ENCODE results near the gene SREBF1.
"Not testable (repeated sequence)": the region's sequence is repeated elsewhere in the genome, so short reads cannot be mapped to it uniquely, and the experiment has no call there.

The SREBF1 gene

DNA sequence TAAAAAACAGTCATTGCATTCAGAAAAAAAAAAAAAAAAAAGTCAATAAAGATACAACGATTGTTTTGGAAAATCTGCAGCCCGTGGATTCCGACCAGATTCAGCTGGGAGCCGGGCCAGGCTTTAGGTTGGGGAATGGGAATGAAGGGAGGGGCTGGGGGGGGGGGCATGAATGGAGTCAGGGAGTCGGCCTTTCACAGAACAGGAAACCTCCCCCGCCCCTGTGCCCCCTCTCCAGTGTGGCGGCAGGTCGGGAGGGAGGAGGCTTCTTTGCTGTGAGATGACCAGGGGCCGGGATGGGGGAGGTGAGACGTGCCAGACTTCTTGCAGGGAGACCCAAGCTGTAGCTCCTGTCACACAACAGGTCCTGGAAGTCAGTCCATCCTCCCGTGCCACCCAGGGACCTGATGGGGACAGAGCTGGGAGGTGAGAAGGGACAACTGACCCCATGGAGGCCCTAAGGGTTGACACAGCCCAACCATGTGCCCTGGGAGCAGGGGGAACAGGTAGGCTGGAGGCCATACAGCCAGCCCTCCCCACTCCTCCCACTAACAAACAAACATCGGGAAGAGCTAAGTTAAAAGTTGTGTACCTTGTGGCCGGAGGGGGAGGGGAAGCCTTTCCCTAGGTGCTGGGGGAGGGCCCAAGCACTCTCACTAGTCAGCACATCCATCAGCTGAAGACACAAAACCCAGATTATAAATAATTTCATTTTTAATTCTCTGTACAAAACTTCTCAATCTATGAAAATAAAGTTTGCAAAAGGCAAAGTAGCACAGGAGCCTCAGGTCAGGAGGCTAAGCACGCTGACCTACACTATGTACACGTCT is 25.2 kb downstream of the SREBF1 start:
- DNase-seq (ENCODE audit: low spot score): peak; percentile 17

DNA sequence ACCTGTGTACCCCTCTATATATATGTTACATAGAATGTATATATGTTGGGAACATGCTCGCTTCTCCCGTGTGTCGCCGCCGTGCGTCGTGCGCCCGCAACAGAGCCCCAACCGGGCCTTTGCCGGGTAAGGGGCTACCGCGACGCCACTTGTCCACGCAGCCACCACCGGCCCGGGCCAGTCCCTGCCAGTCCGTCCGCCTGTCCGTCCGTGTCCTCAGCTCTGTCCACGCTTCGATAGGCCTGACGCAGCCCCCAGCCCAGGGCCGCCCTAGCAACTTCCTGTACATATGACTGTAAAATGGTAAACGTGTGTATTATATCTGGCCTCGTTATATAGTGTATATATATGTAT is 25.9 kb downstream of the SREBF1 start:
- DNase-seq (ENCODE audit: low spot score): no peak

DNA sequence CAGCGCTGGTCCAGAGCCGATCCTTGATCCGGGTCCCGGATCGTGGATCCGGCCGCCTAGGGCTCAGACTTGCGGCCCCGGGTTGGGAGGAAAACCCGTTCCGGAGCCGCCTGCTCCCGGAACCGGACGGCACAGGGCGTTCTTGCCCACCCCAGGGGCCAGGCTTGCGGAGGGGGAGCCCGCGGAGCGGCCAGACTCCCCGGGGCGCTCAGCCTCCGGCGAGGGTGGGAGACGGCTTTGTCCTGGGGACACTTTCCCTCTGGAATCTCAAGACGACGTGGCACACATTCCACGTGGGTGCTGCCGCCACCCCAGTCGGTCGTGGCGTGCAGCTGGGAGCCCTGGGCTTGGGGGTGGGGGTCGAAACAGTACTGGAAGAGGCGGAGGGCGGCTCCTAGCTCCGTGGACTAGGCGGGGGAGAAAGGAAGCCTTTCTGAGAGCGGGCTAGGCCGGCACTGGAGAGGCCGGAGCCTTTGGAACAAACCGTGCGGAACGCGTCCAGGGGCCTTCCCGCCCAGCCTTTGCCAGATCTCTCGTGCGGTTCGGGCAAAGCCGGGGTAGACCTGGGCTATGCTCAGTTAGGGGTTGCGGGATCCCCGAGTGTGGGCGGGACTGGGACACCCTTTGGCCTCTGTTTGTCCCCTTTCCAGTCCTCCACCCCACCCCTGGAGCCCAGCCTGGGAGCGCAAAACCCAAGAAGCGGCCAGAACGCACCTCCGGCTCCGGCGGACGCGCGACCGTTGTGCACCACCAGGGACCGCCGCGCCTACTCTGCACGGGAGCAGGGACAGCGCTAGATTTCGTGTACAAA is 26.5 kb downstream of the SREBF1 start:
- peak; percentile 38 for DNase-seq (ENCODE audit: low spot score)

DNA sequence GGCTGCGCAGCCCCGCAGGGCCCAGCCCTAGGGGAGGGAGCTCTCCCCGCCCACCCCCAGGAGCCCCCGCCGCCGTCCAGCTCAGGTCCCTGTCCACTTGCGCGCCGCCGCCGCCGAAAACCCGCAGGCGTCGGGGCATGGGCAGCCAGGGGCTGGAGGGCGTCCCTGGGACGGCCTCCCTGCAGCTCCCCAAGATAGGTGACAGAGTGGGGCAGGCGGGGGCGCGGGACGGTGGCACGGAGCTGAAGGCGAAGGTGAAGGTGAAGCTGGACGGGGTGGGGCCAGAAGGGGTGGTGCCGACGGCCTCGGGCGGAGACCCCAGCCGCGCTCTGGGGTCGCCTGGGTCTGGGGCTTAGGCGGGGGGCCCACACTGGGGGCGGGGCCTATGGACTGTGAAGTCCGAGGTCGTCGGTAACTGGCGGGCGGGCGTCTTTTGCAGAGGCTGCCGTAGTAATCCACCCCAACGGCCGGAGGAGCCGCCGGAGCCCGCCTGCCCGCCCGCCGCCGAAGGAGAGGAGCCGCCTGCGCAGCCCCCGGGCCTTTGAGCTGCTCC is 27.2 kb downstream of the SREBF1 start:
- DNase-seq (ENCODE audit: low spot score): no peak

DNA sequence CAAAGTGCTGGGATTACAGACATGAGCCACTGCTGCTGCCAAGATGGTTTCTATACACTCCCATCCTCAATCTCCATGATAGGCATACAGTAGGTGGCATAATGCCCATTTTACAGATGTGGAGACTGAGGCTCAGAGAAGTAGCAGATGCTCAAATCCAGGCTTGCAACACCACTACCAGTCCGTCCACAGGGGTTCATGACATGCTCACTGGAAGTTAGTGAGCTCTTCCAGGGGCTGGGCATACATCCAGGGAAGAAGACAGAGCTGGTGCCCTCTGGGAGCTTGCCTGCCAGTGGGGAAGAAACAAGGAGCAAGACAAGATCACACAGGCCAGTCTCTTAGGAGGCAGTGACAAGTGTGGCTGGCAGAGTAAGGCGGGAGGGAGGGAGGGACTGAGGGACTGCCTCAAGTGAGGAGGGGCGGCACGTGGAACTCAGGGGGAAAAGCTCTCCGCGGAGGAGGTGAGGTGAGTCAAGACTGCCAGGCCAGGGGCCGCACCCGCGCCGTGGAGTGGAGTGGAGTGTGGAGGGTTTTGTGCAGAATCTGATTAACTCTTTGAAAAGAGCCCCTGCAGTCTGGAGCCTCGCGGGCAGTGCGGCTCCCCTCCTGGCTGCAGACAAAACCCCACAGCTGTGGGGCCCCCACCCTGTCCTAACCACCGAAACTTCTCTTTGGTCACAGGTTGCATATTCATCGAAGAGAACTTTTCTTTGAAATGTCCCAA is 27.9 kb downstream of the SREBF1 start:
- no peak for DNase-seq (ENCODE audit: low spot score)

DNA sequence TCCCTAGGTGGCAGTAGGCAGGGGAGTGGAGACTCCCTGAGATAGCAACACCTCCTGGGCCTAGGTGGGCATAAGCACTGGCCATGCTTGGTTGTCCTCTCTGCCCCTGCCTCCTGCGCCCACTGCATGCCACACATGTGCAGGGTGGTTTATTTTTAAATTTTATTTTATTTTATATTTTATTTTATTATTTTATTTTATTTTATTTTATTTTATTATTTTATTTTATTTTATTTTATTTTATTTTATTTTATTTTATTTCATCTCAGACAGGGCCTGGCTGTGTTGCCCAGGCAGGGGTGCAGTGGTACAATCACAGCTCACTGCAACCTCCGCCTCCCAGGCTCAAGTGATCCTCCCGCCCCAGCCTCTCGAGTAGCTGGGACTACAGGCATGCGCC is 28.6 kb downstream of the SREBF1 start:
- DNase-seq (ENCODE audit: low spot score): not testable (repeated sequence)

DNA sequence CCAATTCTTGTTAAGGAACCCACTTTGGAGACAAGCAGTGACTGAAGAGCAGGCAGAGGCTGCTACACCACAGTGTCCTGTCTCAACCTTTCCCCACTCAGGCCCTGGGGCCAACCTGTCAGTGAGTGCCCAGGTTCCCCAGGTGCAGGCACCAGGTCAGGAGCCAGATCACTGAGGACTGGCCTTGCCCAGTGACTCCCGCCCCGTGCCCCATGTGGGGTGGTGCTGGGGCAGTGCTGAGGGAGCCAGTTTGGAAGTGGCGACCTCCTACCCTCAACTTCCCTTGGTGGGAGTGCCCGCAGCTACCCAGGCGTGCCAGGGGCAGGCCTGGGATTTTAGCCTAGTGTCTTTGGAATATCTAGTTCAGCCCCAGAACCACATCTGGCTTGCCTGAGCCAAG is 29.3 kb downstream of the SREBF1 start:
- no peak for DNase-seq (ENCODE audit: low spot score)

DNA sequence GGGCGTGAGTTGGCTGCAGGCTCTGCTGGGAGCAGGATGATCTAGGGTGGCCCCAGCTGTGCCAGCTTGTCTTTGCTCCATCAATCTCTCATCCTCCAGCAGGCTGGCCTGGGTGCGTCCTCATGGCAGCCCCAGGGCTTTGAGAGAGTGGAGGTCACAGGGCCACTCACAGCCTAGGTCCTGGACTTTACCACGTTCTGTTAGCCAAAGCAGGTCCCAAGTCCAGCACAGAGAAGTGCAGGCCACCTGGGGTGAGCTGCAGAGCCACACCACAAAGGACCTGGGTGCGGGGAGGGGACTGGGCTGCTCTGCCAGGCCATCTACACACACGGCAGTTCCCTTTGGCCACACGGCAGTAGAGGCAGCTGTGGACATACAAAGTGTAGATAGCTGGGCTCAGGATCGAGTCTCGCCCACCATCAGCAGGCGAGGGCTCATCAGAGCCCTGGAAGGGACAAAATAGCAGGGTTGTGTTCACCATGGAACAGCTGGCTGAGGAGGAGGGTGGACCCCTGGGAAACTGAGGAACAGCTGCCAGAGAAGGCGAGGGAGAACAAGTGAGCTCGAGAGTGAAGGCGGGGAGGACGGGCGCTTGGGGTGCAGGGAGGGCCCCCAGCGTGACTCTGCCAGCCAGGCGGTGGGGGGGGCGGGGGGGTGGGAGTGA is 30.0 kb downstream of the SREBF1 start:
- DNase-seq (ENCODE audit: low spot score): no peak

DNA sequence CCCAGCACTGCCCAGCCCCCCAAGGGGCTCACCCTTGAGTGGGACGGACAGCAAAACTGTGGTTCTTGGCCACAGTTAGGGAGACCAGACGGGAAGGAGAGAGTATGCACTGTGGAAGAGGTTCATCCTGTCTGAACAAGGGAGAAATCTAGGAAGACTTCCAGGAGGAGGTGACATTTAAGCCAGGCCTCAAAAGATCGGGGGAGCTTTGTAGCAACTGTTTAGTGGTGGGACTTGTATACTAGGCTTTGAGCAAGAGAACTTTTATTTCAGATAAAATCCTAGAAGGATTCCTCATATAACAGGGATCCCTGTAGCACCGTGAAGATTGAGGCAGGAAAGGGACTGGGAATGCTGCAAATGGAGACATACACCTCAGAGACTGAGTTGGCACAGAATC is 30.8 kb downstream of the SREBF1 start:
- DNase-seq (ENCODE audit: low spot score): no peak

DNA sequence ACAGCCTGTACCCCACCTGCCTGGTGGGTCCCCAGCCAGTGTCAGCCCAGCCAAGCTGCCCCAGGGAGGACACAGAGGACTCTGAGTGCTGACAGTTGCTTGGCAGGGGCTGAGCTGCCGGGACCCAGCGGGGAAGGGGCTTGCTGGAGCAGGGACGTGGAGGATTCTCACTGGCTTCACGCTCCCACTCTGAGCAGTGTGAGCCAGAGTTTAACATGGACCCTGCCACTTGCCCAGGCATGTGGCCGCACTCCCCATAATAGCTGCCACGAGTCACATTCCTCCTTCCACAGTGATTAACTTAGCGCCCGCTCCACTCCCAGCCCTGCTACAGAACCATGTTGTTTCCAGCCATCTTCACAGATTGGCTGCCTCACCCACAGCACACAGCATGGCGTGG is 31.2 kb downstream of the SREBF1 start:
- no peak for DNase-seq (ENCODE audit: low spot score)

DNA sequence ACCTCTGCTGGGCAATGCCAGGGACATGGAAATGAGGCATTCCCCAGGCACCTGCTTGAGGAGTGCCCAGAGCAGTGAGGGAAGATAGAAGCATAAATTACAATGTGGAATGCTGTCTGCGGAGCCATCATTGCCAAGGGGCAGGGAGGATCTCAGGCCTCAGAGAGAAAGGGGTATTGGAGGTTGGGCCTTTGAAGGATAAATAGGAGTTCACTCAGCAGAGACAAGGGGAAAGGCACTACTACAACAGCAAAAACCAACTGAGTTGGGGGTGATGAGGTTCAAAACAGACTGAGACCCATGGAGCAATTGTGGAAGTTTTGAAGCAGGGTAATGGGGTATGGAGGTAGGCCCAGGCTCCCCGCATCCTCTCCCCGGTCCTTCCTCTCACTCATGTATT is 32.8 kb downstream of the SREBF1 start:
- DNase-seq (ENCODE audit: low spot score): no peak

DNA sequence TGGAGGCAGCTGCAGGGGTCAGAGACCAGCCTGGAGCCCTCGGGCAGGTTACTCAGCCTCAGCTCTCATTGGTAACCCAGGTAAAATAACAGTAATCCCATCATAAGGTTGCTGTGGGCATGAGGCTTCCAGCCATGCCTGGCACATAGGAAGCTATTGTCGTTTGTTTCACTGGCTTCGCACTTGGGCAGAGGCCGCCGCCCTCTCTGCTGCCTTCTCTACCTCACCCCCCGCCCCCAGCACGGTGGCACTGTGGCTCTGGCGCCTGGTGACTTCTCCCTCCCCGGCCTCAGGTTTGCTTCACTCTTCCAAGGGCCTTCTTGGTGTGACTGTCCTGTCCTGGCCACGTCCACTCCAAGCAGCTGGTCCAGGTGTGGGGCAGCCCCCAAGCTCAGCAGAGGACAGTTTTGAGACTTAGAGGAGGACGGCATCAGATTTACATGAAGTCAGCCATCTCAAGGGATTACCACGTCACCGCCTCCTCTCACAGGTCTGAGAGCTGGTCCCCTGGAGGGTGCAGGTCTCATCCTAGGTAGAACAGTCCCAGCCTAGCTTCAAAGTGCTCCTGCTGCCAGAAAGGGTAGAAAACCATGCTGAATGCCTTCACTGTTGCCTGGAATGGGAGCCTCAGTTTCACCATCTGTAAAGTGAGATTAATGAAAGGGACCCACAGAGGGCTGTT is 34.8 kb downstream of the SREBF1 start:
- DNase-seq (ENCODE audit: low spot score): no peak

DNA sequence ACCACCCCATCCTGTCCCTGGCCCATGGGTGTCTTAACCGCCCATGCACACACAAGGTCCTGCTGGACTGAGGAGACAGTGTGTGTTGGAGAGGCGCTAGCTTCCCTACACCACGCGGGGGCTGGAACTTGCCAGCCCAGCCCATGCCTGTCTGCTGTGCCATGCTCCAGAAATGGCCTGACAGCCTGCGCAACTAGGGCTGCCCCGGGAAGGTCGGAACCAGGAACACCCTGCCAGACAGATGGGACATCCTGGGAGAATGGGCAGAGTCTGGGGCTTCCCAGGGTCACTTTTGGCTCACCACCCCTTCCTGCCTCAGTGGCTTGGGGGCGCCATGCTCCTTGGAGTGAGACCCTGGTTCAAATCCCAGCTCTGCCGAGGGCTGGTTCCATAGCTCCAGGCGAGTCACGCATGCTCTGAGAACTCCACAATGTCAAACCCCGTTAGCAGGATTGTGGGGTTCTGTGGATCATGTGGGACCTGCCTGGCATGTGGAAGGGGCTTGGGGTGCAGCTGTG is 36.2 kb downstream of the SREBF1 start:
- DNase-seq (ENCODE audit: low spot score): no peak

DNA sequence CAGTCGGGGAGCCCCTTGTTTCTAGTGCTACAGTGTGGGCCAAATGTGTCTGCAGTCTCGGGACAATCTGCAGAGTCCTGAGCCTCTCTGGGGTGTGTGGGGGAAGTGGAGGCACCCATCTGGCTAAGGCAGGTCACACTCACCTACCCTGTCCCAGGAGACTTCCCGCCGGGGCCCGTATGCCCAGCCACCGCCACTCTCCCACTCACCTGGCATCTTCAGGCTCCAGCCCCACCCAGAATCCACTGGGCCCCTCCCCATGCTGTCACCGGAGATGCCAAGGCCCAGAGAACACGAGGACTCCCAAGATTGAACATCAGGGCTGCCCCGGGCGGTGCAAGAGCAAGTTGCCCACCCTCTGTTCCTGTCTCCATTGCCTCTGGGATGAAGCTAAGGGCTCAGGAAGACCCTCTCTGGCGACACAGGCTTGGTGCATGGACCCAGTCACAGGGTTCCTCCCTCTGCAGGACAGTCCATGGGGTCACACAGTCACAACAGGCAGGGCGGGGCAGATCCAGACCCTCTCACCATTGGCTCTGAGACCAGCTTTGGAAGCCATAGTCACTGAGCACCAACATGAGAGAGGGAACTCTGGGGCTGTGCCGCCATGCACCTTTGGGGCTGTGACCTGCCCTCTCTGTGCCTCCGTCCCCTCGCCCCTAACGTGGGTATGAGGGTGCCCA is 38.1 kb downstream of the SREBF1 start:
- DNase-seq (ENCODE audit: low spot score): no peak

DNA sequence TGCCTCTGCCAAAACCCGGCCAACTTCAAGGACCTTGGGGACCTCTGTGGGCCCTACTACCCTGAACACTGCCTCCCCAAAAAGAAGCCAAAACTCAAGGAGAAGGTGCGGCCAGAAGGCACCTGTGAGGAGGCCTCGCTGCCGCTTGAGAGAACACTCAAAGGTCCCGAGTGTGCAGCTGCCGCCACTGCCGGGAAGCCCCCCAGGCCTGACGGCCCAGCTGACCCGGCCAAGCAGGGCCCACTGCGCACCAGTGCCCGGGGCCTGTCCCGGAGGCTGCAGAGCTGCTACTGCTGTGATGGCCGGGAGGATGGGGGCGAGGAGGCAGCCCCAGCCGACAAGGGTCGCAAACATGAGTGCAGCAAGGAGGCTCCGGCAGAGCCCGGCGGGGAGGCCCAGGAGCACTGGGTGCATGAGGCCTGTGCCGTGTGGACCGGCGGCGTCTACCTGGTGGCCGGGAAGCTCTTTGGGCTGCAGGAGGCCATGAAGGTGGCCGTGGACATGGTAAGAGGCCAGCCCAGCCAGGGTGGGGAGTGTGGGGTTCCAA is 38.7 kb downstream of the SREBF1 start:
- no peak for DNase-seq (ENCODE audit: low spot score)

DNA sequence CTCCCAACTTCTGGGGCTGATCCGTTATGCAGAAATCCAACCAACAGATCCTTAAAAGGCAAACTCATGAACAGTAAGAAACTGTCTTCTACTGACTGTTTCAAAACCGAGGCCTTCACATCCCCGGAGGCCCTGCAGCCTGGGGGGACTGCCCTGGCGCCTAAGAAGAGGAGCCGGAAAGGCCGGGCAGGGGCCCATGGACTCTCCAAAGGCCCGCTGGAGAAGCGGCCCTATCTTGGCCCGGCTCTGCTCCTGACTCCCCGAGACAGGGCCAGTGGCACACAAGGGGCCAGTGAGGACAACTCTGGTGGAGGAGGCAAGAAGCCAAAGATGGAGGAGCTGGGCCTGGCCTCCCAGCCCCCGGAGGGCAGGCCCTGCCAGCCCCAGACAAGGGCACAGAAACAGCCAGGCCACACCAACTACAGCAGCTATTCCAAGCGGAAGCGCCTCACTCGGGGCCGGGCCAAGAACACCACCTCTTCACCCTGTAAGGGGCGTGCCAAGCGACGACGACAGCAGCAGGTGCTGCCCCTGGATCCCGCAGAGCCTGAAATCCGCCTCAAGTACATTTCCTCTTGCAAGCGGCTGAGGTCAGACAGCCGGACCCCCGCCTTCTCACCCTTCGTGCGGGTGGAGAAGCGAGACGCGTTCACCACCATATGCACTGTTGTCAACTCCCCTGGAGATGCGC is 39.5 kb downstream of the SREBF1 start:
- no peak for DNase-seq (ENCODE audit: low spot score)

DNA sequence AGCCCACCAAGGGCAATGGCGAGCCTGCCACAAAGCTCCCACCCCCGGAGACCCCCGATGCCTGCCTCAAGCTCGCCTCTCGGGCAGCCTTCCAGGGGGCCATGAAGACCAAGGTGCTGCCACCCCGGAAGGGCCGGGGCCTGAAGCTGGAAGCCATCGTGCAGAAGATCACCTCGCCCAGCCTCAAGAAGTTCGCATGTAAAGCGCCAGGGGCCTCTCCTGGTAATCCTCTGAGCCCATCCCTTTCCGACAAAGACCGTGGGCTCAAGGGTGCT is 40.1 kb downstream of the SREBF1 start:
- no peak for DNase-seq (ENCODE audit: low spot score)

DNA sequence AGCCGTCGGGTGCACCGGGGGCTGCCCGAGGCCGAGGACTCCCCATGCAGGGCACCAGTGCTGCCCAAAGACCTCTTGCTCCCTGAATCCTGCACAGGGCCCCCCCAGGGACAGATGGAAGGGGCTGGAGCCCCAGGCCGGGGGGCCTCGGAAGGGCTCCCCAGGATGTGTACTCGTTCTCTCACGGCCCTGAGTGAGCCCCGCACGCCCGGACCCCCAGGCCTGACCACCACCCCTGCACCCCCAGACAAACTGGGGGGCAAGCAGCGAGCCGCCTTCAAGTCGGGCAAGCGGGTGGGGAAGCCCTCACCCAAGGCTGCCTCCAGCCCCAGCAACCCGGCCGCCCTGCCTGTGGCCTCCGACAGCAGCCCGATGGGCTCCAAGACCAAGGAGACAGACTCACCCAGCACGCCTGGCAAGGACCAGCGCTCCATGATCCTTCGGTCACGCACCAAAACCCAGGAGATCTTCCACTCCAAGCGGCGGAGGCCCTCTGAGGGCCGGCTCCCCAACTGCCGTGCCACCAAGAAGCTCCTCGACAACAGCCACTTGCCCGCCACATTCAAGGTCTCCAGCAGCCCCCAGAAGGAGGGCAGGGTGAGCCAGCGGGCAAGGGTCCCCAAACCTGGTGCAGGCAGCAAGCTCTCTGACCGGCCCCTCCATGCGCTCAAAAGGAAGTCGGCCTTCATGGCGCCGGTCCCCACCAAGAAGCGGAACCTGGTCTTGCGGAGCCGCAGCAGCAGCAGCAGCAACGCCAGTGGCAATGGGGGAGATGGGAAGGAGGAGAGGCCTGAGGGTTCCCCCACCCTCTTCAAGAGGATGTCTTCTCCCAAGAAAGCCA is 40.6 kb downstream of the SREBF1 start:
- DNase-seq (ENCODE audit: low spot score): no peak

DNA sequence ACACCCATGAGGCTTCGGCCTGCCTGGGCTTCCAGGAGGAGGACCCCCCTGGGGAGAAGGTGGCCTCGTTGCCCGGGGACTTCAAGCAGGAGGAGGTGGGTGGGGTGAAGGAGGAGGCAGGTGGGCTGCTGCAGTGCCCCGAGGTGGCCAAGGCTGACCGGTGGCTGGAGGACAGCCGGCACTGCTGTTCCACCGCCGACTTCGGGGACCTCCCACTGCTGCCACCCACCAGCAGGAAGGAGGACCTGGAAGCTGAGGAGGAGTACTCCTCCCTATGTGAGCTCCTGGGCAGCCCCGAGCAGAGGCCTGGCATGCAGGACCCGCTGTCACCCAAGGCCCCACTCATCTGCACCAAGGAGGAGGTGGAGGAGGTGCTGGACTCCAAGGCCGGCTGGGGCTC is 41.5 kb downstream of the SREBF1 start:
- DNase-seq (ENCODE audit: low spot score): no peak

All from kidney tubule cell (primary cell).